SKM-1 treated with dmso at 0.1 percent for 144 hours (cell line): ENCODE data around the gene PDLIM5.

Experiments
- DNase-seq: peaks from one replicate; lab custom pipeline; 2025; ENCODE audit not compliant: unreplicated experiment; lab: John Stamatoyannopoulos, UW

PDLIM5 gene

GRCh38 chr4:94525993-94526728 is 74.4 kb downstream of the PDLIM5 start:
- DNase-seq, result no peak

GRCh38 chr4:94527556-94528233 is 76.0 kb downstream of the PDLIM5 start:
- no peak for DNase-seq

GRCh38 chr4:94528792-94529451 is 77.2 kb downstream of the PDLIM5 start:
- no peak for DNase-seq

- DNase-seq, result no peak
Observed at GRCh38 chr4:94530073-94530472, 78.3 kb downstream of the PDLIM5 start.

- DNase-seq, result no peak
Observed at GRCh38 chr4:94531991-94532789, 80.4 kb downstream of the PDLIM5 start.

GRCh38 chr4:94533405-94534223 is 81.9 kb downstream of the PDLIM5 start:
- peak; percentile 16 for DNase-seq

- DNase-seq, result peak; percentile 81
Observed at GRCh38 chr4:94534401-94535312, 82.9 kb downstream of the PDLIM5 start.

GRCh38 chr4:94536049-94536448 is 84.3 kb downstream of the PDLIM5 start:
- no peak for DNase-seq

- DNase-seq, result no peak
Observed at GRCh38 chr4:94536649-94537469, 85.1 kb downstream of the PDLIM5 start.

GRCh38 chr4:94537921-94538628 is 86.3 kb downstream of the PDLIM5 start:
- no peak for DNase-seq

- no peak for DNase-seq
Observed at GRCh38 chr4:94540476-94540875, 88.7 kb downstream of the PDLIM5 start.

- DNase-seq, result no peak
Observed at GRCh38 chr4:94544811-94545210, 93.1 kb downstream of the PDLIM5 start.

- DNase-seq, result no peak
Observed at GRCh38 chr4:94545296-94545695, 93.6 kb downstream of the PDLIM5 start.

GRCh38 chr4:94546949-94547348 is 95.2 kb downstream of the PDLIM5 start:
- DNase-seq, result no peak

GRCh38 chr4:94548571-94548970 is 96.8 kb downstream of the PDLIM5 start:
- DNase-seq, result peak; percentile 63

GRCh38 chr4:94550352-94550751 is 98.6 kb downstream of the PDLIM5 start:
- DNase-seq, result no peak

GRCh38 chr4:94550851-94551250 is 99.1 kb downstream of the PDLIM5 start:
- DNase-seq, result no peak
